ENCODE results near the gene TNFAIP8.

DNA sequence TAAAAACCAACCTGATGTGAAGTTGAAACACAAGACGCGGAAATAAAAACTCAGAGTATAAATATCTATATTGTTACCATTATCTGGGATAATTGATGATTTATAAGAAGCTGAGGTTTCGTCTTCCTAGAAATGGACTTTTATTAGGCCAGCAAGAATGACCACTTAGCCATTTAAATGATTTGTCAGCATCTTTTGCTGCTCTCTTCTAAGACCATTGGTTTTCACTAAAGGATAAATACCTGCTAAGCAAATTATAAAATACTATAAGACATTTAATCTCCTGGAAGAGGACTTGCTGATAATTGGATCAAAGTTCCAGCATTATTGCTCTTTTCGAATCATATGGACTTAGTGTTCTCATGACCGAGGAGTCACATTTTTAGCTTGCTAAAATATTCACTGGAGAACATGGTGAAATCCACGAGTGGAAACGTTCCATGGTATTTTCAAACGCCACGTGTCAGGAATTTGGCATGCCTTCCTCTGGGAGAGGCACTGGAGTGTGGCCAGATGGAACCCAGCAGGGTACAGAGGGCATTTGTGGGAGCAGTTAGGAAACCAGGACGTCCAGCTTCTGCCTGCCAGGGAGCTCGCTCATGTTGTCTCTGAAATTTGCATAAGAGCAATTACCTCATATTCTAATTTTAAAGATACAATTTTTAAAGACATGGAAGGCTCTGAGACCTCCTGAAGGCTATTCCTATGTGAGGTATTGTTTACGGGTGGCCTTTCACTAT, 43.1 kb downstream of the TNFAIP8 start:
- TF ChIP-seq EZH2phosphoT487 (IDR thresholded peaks at IDR 0.05; ENCODE audit: insufficient read depth, low read depth) (no peak), EZH2 (IDR thresholded peaks at IDR 0.05; ENCODE audit: insufficient read depth, poor library complexity, severe bottlenecking) (no peak)
